ENCODE results near the gene TPPP3. TPM values are rescaled to one million over a fixed set of nuclear protein-coding genes. Genes with fewer than 3 reads are reported as not detected.

TPPP3 gene
- polyA plus RNA-seq, 1 of the 3 experiments (the other 2 are of a cell fraction), result 33.5 TPM

DNA sequence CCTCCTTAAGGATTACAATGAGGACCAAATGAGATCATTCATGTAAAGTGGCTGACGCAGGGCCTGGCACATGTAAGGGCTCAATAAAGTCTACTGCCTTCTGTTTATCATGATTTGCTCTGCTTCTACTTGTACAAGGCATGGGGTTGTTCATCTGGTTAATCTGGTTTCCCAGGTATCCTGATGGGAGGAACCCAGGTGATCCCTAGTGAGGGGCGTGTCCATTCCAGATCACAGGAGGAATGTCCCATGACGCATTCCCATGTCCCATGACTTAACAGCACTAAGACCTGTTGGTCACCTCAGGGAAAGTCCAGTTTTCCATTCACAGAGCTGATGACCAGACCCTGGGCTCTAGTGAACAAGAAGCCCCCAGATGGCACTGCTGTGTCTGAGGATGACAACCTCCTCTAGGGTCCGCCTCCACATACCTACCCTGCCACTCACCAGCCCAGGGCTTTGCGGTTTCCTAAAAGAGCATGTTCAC, 11.5 kb upstream of the TPPP3 start:
- Histone ChIP-seq H3K9me2 (no peaks in the 10 kb centered on the region), H3F3A (replicated peaks; ENCODE audit: insufficient read depth) (peaks cover 21% of the 10 kb centered on the region), H3K27ac (ENCODE audit: low read depth in 2 of 2, low read length in 1 of 2) (peak overlapping the region in 1 of 2 experiments; percentile 98; a peak in 1 of 4 replicates), H3K4me3 (ENCODE audit: low read depth in 2 of 2, low read length in 1 of 2) (no peak overlapping the region), H3K9me3 (no peaks in the 10 kb centered on the region), H3K9ac (no peak overlapping the region), H3K4me2 (no peak overlapping the region), H4K20me1 (ENCODE audit: insufficient read depth) (no peaks in the 10 kb centered on the region), H3K27me3 (ENCODE audit: insufficient read depth) (no peaks in the 10 kb centered on the region), H3K4me1 (ENCODE audit: control insufficient read depth in 1 of 2, insufficient read depth in 2 of 2, low read depth in 1 of 2, low read length in 1 of 2) (peaks cover 30 to 36% of the 10 kb centered on the region in 2 experiments; a peak in 3 of 4 replicates), H3K79me2 (ENCODE audit: insufficient read depth) (peaks cover 10% of the 10 kb centered on the region), H2AFZ (ENCODE audit: low read depth) (no peak overlapping the region), H3K36me3 (replicated peaks in 1 of 2; ENCODE audit: control insufficient read depth in 1 of 2, insufficient read depth in 2 of 2, low read length in 1 of 2) (peaks cover 0 to 6% of the 10 kb centered on the region in 2 experiments)
- DNase-seq, result no peak
- ChIA-PET CTCF (interaction anchor here (3.1 kb wide), 1 partner anchor 12 kb away, joined by 14 read pairs; the partner anchor contains the start of gene ZDHHC1), POLR2A (interaction anchor here (1.5 kb wide), 1 partner anchor 9 kb away, joined by 6 read pairs; no protein-coding TSS in a partner anchor)
- 95% methylated on average over 2 of the region's 5 CpGs for WGBS (ENCODE audit: low lambda C conversion rate)
- TF ChIP-seq, protein P1, sequence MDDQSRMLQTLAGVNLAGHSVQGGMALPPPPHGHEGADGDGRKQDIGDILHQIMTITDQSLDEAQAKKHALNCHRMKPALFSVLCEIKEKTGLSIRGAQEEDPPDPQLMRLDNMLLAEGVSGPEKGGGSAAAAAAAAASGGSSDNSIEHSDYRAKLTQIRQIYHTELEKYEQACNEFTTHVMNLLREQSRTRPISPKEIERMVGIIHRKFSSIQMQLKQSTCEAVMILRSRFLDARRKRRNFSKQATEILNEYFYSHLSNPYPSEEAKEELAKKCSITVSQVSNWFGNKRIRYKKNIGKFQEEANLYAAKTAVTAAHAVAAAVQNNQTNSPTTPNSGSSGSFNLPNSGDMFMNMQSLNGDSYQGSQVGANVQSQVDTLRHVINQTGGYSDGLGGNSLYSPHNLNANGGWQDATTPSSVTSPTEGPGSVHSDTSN (IDR thresholded peaks at IDR 0.05), result no peak
- TF ChIP-seq ELF1 (IDR thresholded peaks at IDR 0.05) (no peak), POLR2AphosphoS5 (IDR thresholded peaks at IDR 0.05; ENCODE audit: low read depth, low read length) (no peak), MXI1 (IDR thresholded peaks at IDR 0.05; ENCODE audit: low read depth, low read length) (no peak), EP300 (IDR thresholded peaks at IDR 0.05; ENCODE audit: borderline replicate concordance in 1 of 2, low read depth in 1 of 2, low read length in 1 of 2) (no peak)
- TF ChIP-seq, protein P2, sequence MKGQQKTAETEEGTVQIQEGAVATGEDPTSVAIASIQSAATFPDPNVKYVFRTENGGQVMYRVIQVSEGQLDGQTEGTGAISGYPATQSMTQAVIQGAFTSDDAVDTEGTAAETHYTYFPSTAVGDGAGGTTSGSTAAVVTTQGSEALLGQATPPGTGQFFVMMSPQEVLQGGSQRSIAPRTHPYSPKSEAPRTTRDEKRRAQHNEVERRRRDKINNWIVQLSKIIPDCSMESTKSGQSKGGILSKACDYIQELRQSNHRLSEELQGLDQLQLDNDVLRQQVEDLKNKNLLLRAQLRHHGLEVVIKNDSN (IDR thresholded peaks at IDR 0.05; ENCODE audit: borderline replicate concordance, low read depth), result no peak

DNA sequence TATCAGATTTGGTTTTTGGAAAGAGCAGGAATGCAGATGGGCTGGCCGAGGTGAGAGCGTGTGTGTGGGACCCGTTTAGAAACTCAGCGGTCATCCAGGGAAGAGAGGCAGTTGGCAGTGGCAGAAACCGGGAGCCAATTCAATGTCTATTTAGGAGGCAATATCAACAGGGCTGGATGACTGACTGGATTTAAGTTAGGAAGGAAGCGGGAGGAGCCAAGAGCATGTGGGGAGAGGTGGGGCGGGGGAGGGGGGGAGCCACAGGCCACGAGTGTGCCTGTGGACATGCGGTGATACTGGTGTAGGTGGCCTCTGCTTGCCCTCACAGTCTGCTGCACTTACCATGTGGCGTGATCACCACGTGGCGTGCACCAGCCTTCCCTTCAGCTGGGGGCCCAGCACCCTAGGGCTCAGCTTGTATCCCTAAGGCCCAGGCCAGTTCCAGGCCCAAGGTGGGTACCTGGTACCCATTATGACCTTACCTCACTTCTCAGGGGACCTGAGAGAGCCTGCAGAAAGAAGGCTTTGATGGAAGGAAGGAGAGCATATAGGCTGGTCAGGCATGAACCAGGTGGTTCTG, 10.8 kb upstream of the TPPP3 start:
- Histone ChIP-seq H3K9me3 (no peaks in the 10 kb centered on the region), H3K9ac (no peak overlapping the region), H3K4me3 (ENCODE audit: low read depth in 2 of 2, low read length in 1 of 2) (no peak overlapping the region), H3F3A (replicated peaks; ENCODE audit: insufficient read depth) (peaks cover 21% of the 10 kb centered on the region), H3K79me2 (ENCODE audit: insufficient read depth) (peaks cover 5% of the 10 kb centered on the region; the same call in 1 of the 2 replicates), H3K27ac (ENCODE audit: low read depth in 2 of 2, low read length in 1 of 2) (no peak overlapping the region), H3K4me2 (no peak overlapping the region), H3K9me2 (no peaks in the 10 kb centered on the region), H4K20me1 (ENCODE audit: insufficient read depth) (no peaks in the 10 kb centered on the region), H3K27me3 (ENCODE audit: insufficient read depth) (no peaks in the 10 kb centered on the region), H3K36me3 (replicated peaks in 1 of 2; ENCODE audit: control insufficient read depth in 1 of 2, insufficient read depth in 2 of 2, low read length in 1 of 2) (peaks cover 0 to 6% of the 10 kb centered on the region in 2 experiments), H2AFZ (ENCODE audit: low read depth) (no peak overlapping the region), H3K4me1 (ENCODE audit: control insufficient read depth in 1 of 2, insufficient read depth in 2 of 2, low read depth in 1 of 2, low read length in 1 of 2) (peaks cover 30 to 43% of the 10 kb centered on the region in 2 experiments; a peak in 3 of 4 replicates)
- POLR2A ChIA-PET, result no interaction called here
- WGBS (ENCODE audit: low lambda C conversion rate), result 96% methylated on average over 12 of the region's 12 CpGs
- CTCF ChIA-PET, result interaction anchor here (1.2 to 3.1 kb wide), 2 partner anchors 12 to 18 kb away, joined by 3 to 14 read pairs; partner anchors contain the start of gene ZDHHC1
- no peak for DNase-seq
- TF ChIP-seq TEAD4 (IDR thresholded peaks at IDR 0.05; ENCODE audit: borderline replicate concordance, insufficient read depth), result no peak
- TF ChIP-seq EZH2phosphoT487 (IDR thresholded peaks at IDR 0.05; ENCODE audit: borderline replicate concordance, low read depth), result no peak
- TF ChIP-seq, protein P3, sequence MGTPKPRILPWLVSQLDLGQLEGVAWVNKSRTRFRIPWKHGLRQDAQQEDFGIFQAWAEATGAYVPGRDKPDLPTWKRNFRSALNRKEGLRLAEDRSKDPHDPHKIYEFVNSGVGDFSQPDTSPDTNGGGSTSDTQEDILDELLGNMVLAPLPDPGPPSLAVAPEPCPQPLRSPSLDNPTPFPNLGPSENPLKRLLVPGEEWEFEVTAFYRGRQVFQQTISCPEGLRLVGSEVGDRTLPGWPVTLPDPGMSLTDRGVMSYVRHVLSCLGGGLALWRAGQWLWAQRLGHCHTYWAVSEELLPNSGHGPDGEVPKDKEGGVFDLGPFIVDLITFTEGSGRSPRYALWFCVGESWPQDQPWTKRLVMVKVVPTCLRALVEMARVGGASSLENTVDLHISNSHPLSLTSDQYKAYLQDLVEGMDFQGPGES (IDR thresholded peaks at IDR 0.05; ENCODE audit: low read depth, low read length), result no peak
- TF ChIP-seq, protein P2 (IDR thresholded peaks at IDR 0.05; ENCODE audit: borderline replicate concordance, low read depth), result no peak
- no peak for TF ChIP-seq RXRA (IDR thresholded peaks at IDR 0.05; ENCODE audit: borderline replicate concordance, low read depth)
- TF ChIP-seq MXI1 (IDR thresholded peaks at IDR 0.05; ENCODE audit: low read depth, low read length), result no peak
- TF ChIP-seq, protein P4, sequence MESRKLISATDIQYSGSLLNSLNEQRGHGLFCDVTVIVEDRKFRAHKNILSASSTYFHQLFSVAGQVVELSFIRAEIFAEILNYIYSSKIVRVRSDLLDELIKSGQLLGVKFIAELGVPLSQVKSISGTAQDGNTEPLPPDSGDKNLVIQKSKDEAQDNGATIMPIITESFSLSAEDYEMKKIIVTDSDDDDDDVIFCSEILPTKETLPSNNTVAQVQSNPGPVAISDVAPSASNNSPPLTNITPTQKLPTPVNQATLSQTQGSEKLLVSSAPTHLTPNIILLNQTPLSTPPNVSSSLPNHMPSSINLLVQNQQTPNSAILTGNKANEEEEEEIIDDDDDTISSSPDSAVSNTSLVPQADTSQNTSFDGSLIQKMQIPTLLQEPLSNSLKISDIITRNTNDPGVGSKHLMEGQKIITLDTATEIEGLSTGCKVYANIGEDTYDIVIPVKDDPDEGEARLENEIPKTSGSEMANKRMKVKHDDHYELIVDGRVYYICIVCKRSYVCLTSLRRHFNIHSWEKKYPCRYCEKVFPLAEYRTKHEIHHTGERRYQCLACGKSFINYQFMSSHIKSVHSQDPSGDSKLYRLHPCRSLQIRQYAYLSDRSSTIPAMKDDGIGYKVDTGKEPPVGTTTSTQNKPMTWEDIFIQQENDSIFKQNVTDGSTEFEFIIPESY (IDR thresholded peaks at IDR 0.05; ENCODE audit: borderline replicate concordance, low read depth), result no peak
- no peak for TF ChIP-seq RAD21 (IDR thresholded peaks at IDR 0.05; ENCODE audit: low read length)
- TF ChIP-seq, protein P5, sequence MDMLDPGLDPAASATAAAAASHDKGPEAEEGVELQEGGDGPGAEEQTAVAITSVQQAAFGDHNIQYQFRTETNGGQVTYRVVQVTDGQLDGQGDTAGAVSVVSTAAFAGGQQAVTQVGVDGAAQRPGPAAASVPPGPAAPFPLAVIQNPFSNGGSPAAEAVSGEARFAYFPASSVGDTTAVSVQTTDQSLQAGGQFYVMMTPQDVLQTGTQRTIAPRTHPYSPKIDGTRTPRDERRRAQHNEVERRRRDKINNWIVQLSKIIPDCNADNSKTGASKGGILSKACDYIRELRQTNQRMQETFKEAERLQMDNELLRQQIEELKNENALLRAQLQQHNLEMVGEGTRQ (IDR thresholded peaks at IDR 0.05; ENCODE audit: borderline replicate concordance, low read depth, low read length), result no peak
- TF ChIP-seq SMC3 (IDR thresholded peaks at IDR 0.05; ENCODE audit: low read depth, low read length), result no peak
- no peak for TF ChIP-seq FOSL2 (IDR thresholded peaks at IDR 0.05; ENCODE audit: borderline replicate concordance, low read depth)
- no peak for TF ChIP-seq SIN3A (IDR thresholded peaks at IDR 0.05; ENCODE audit: borderline replicate concordance, low read depth, low read length)
- TF ChIP-seq GATA2 (CRISPR knock-in tag; IDR thresholded peaks at IDR 0.05), result no peak
- TF ChIP-seq RFX5 (IDR thresholded peaks at IDR 0.05; ENCODE audit: low read length), result no peak
- TF ChIP-seq ELF1 (IDR thresholded peaks at IDR 0.05), result no peak
- no peak for TF ChIP-seq NFIC (IDR thresholded peaks at IDR 0.05; ENCODE audit: borderline replicate concordance)
